OCI-LY1 (cell line): Measurements from ENCODE around the gene PRRG2.

ENCODE experiments used
- H2AFZ ChIP-seq: fragments of 200-600 bp; sonication (generic), shearing (Covaris generic); 2 replicates; pipeline ENCODE4 v1.6.0; 2014; ENCODE audit warnings: antibody characterized with exemption, mild to moderate bottlenecking, low read length
- H3F3A ChIP-seq: fragments of 200-600 bp; sonication (generic), shearing (Covaris generic); 2 replicates; pipeline ENCODE4 v1.6.0; 2014; ENCODE audit warnings: mild to moderate bottlenecking, antibody characterized with exemption, low read length, moderate library complexity; ENCODE audit not compliant: insufficient read depth
- H3K27ac ChIP-seq: fragments of 200-600 bp; sonication (generic); 2 replicates; pipeline ENCODE4 v1.5.1; 2014; ENCODE audit warnings: low read length, mixed run types, mild to moderate bottlenecking, low read depth; ENCODE audit not compliant: poor library complexity, severe bottlenecking
- H3K27me3 ChIP-seq: fragments of 200-600 bp; sonication (generic); 2 replicates; pipeline ENCODE4 v1.6.0; 2014; ENCODE audit warnings: antibody characterized with exemption, mild to moderate bottlenecking, low read length, moderate library complexity; ENCODE audit not compliant: insufficient read depth
- H3K36me3 ChIP-seq: fragments of 200-600 bp; sonication (generic); 2 replicates; pipeline ENCODE4 v1.6.1; 2014; ENCODE audit warnings: mild to moderate bottlenecking, antibody characterized with exemption, low read length, moderate library complexity, mixed read lengths; ENCODE audit not compliant: insufficient read depth
- H3K4me1 ChIP-seq: fragments of 200-600 bp; sonication (generic); 2 replicates; pipeline ENCODE4 v1.5.1; 2014; ENCODE audit warnings: mild to moderate bottlenecking, low read length, moderate library complexity; ENCODE audit not compliant: insufficient read depth, severe bottlenecking
- H3K4me2 ChIP-seq: fragments of 200-600 bp; sonication (generic), shearing (Covaris generic); 2 replicates; pipeline ENCODE4 v1.6.1; 2014; ENCODE audit warnings: low read length
- H3K4me3 ChIP-seq: fragments of 200-600 bp; sonication (generic); 2 replicates; pipeline ENCODE4 v1.5.1; 2014; ENCODE audit warnings: low read length, low read depth, mild to moderate bottlenecking, mixed read lengths; ENCODE audit not compliant: poor library complexity, severe bottlenecking
- H3K79me2 ChIP-seq: fragments of 200-600 bp; shearing (Covaris generic); 2 replicates; pipeline ENCODE4 v1.6.1; 2016; ENCODE audit warnings: mixed run types, low read length, mixed read lengths; ENCODE audit not compliant: insufficient read depth
- H3K9ac ChIP-seq: fragments of 200-600 bp; sonication (generic), shearing (Covaris generic); 2 replicates; pipeline ENCODE4 v1.6.1; 2014; ENCODE audit warnings: mild to moderate bottlenecking, low read length, mixed read lengths
- H3K9me2 ChIP-seq: fragments of 200-600 bp; sonication (generic), shearing (Covaris generic); 2 replicates; pipeline ENCODE4 v1.6.1; 2014; ENCODE audit warnings: low read depth, mild to moderate bottlenecking, low read length, mixed read lengths
- H3K9me3 ChIP-seq: fragments of 200-600 bp; shearing (Covaris generic); 2 replicates; pipeline ENCODE4 v1.6.1; 2014; ENCODE audit warnings: low read length, mixed read lengths
- H4K20me1 ChIP-seq: fragments of 200-600 bp; sonication (generic), shearing (Covaris generic); 2 replicates; pipeline ENCODE4 v1.6.0; 2016; ENCODE audit warnings: mild to moderate bottlenecking, low read length; ENCODE audit not compliant: insufficient read depth
- EZH2 ChIP-seq: fragments of 200-600 bp; sonication (generic), shearing (Covaris generic); IDR thresholded peaks from 2 replicates; pipeline ENCODE4 v1.8.0; 2017; ENCODE audit warnings: borderline replicate concordance, mixed run types, mild to moderate bottlenecking, antibody characterized with exemption, low read length, moderate library complexity, mixed read lengths
- TF ChIP-seq, protein P1 (sequence below): fragments of 200-600 bp; sonication (generic), shearing (Covaris generic); IDR thresholded peaks from 2 replicates; pipeline ENCODE4 v1.5.1; 2017; ENCODE audit warnings: mild to moderate bottlenecking, antibody characterized with exemption, low read length, moderate library complexity, mixed read lengths

The PRRG2 gene

GRCh38 chr19:49609499-49610092 is 28.5 kb downstream of the PRRG2 start:
- no peak overlapping the region for H3K27ac ChIP-seq
- peaks cover 66% of the 10 kb centered on the region for H3K36me3 ChIP-seq
- H3K9ac ChIP-seq = no peak overlapping the region
- no peaks in the 10 kb centered on the region for H3K9me2 ChIP-seq
- no peaks in the 10 kb centered on the region for H3K9me3 ChIP-seq
- H3K4me3 ChIP-seq = no peak overlapping the region
- H4K20me1 ChIP-seq = no peaks in the 10 kb centered on the region
- H3K4me2 ChIP-seq = no peak overlapping the region
- TF ChIP-seq EZH2 = no peak
- TF ChIP-seq, protein P1, sequence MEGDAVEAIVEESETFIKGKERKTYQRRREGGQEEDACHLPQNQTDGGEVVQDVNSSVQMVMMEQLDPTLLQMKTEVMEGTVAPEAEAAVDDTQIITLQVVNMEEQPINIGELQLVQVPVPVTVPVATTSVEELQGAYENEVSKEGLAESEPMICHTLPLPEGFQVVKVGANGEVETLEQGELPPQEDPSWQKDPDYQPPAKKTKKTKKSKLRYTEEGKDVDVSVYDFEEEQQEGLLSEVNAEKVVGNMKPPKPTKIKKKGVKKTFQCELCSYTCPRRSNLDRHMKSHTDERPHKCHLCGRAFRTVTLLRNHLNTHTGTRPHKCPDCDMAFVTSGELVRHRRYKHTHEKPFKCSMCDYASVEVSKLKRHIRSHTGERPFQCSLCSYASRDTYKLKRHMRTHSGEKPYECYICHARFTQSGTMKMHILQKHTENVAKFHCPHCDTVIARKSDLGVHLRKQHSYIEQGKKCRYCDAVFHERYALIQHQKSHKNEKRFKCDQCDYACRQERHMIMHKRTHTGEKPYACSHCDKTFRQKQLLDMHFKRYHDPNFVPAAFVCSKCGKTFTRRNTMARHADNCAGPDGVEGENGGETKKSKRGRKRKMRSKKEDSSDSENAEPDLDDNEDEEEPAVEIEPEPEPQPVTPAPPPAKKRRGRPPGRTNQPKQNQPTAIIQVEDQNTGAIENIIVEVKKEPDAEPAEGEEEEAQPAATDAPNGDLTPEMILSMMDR = no peak
- H3K79me2 ChIP-seq = no peaks in the 10 kb centered on the region
- H3K27me3 ChIP-seq = no peaks in the 10 kb centered on the region
- no peaks in the 10 kb centered on the region for H3F3A ChIP-seq
- no peak overlapping the region for H2AFZ ChIP-seq
- no peaks in the 10 kb centered on the region for H3K4me1 ChIP-seq

- Histone ChIP-seq H3F3A (no peaks in the 10 kb centered on the region), H3K4me3 (no peak overlapping the region), H2AFZ (no peak overlapping the region), H3K79me2 (no peaks in the 10 kb centered on the region), H3K9ac (no peak overlapping the region), H3K27ac (no peak overlapping the region), H3K9me3 (no peaks in the 10 kb centered on the region), H4K20me1 (no peaks in the 10 kb centered on the region), H3K9me2 (no peaks in the 10 kb centered on the region), H3K4me1 (no peaks in the 10 kb centered on the region), H3K27me3 (no peaks in the 10 kb centered on the region), H3K4me2 (no peak overlapping the region), H3K36me3 (peaks cover 70% of the 10 kb centered on the region)
- TF ChIP-seq EZH2 = no peak
Observed at GRCh38 chr19:49613374-49613773, 32.3 kb downstream of the PRRG2 start.

DNA sequence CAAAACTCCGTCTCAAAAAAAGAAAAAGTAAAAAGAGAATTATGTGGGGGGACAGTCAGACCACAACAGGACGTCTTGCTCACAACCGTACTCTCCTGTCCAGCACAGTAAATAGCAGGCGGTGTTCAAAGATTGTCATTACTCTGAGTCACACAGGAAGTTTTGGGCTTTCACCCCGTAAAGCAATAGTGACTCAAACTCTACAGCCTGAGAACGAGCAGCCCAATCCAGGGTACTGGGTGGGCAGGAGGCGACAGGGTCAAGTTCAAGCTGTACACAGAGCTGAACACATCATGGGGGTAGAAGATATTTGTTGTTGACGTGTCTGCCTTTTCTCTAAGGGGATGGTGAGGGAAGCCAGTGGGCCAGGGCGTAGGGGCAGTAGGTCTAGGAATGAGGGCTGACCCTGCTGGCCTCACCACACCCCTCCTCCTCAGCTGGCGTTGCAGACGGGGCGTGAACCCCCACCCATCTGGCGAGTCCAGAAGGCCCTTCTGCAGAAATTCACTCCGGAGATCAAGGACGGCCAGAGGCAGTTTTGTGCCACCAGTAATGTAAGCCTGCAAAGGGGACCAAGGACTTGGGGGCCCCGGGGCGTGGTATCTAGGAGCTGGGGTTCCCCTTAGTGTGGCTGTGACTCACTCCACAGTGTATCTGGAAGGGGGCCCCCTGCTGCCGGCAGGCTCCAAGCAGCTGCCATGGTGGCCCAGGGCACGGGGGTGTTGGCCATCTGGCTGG is 33.1 kb downstream of the PRRG2 start:
- no peaks in the 10 kb centered on the region for H3F3A ChIP-seq
- H3K4me1 ChIP-seq = no peaks in the 10 kb centered on the region
- H3K9me3 ChIP-seq = no peaks in the 10 kb centered on the region
- no peaks in the 10 kb centered on the region for H3K79me2 ChIP-seq
- no peak overlapping the region for H3K4me2 ChIP-seq
- no peak overlapping the region for H3K27ac ChIP-seq
- H4K20me1 ChIP-seq = no peaks in the 10 kb centered on the region
- no peak overlapping the region for H3K9ac ChIP-seq
- no peaks in the 10 kb centered on the region for H3K9me2 ChIP-seq
- no peaks in the 10 kb centered on the region for H3K27me3 ChIP-seq
- H2AFZ ChIP-seq = no peak overlapping the region
- no peak overlapping the region for H3K4me3 ChIP-seq
- H3K36me3 ChIP-seq = peaks cover 63% of the 10 kb centered on the region
- TF ChIP-seq, protein P1 = no peak
- no peak for TF ChIP-seq EZH2
